ENCODE data around the gene EGFL7. TPM values are rescaled to one million over a fixed set of nuclear protein-coding genes. Genes with fewer than 3 reads are reported as not detected.
A peak's percentile ranks its signal among the peaks of the same experiment; 100 is the strongest.

The EGFL7 gene
- total and polyA plus RNA-seq, 11 donors, result 56.4 to 142 (median 94.5) TPM

- H3K4me3 ChIP-seq, result no peak overlapping the region
- intact Hi-C loops (cut with DNase I), result loop anchor here in 7 of 10 donors (1.0 to 10.0 kb wide), 6 partner anchors 78 to 137 kb away; partner anchors contain the start of gene NOTCH1 (in 3 of the 7)
- ATAC-seq, result peak; percentile 75 to 88 (median 83)
- H3K9me3 ChIP-seq, result no peaks in the 10 kb centered on the region
- TF ChIP-seq, protein P1, sequence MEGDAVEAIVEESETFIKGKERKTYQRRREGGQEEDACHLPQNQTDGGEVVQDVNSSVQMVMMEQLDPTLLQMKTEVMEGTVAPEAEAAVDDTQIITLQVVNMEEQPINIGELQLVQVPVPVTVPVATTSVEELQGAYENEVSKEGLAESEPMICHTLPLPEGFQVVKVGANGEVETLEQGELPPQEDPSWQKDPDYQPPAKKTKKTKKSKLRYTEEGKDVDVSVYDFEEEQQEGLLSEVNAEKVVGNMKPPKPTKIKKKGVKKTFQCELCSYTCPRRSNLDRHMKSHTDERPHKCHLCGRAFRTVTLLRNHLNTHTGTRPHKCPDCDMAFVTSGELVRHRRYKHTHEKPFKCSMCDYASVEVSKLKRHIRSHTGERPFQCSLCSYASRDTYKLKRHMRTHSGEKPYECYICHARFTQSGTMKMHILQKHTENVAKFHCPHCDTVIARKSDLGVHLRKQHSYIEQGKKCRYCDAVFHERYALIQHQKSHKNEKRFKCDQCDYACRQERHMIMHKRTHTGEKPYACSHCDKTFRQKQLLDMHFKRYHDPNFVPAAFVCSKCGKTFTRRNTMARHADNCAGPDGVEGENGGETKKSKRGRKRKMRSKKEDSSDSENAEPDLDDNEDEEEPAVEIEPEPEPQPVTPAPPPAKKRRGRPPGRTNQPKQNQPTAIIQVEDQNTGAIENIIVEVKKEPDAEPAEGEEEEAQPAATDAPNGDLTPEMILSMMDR (IDR thresholded peaks at IDR 0.05), result peak; percentile 30 to 81 (median 63)
- no peak for TF ChIP-seq POLR2A (IDR thresholded peaks at IDR 0.05)
- no peaks in the 10 kb centered on the region for H3K27me3 ChIP-seq
- peak overlapping the region in 11 of 12 donors; percentile 26 to 75 (median 54) for H3K27ac ChIP-seq
- H3K36me3 ChIP-seq, result no peaks in the 10 kb centered on the region
- peak; percentile 90 to 93 (median 91) for DNase-seq
- peaks cover 8 to 49% (median 36%) of the 10 kb centered on the region in 12 donors for H3K4me1 ChIP-seq
- WGBS, 4 donors, result 12 to 26% (median 20%) methylated on average over 15 to 19 of the region's 19 CpGs
Observed at GRCh38 chr9:136625101-136626065, 37.3 kb upstream of the EGFL7 start.

DNA sequence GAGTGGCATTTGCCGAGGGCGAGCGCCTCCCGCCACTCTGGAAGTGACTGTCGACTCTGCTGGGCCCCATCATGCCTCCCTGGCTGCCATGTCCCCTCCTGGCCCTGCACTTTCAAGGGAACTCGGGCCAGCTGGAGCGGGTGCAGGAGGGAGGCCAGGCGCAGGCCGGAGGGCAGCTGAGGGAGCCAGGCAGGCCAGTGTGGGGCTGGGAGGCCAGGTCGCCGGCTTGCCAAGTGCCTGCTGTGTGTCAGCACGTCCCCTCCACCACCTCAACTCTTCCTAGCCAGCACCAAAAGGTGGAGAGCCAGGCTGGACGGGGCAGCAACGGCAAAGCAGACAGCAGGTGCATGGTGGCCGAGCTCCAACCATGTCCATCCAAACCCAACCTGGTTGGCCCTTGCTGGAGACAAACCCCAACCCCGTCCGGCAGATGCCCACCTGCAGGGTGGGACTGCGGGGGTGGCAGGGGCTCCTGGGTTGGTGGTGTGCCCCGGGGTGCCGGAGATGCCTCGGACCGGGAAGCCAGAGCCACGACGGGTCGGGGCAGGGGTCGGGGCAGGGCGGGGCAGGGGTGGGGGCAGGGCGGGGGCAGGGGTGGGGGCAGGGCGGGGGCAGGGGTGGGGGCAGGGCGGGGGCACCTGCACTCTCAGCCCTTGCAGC, 36.5 kb upstream of the EGFL7 start:
- intact Hi-C loops (cut with DNase I), result loop anchor here in 6 of 10 donors (2.0 to 10.0 kb wide), 4 partner anchors 79 to 137 kb away; partner anchors contain the start of gene NOTCH1 (in 2 of the 6)
- WGBS, 4 donors, result 65 to 78% (median 74%) methylated on average over 10 to 30 of the region's 30 CpGs
- Histone ChIP-seq H3K9me3 (no peaks in the 10 kb centered on the region), H3K4me3 (no peak overlapping the region), H3K36me3 (no peaks in the 10 kb centered on the region), H3K27me3 (no peaks in the 10 kb centered on the region), H3K27ac (peak overlapping the region in 10 of 12 donors; percentile 26 to 75 (median 58)), H3K4me1 (peaks cover 8 to 54% (median 40%) of the 10 kb centered on the region in 12 donors)
- no peak for TF ChIP-seq POLR2A (IDR thresholded peaks at IDR 0.05)
- TF ChIP-seq, protein P1 (IDR thresholded peaks at IDR 0.05), result no peak
- ATAC-seq, result peak in 2 of 4 donors; percentile 4 to 25
- peak in 3 of 5 donors; percentile 20 to 71 (median 41) for DNase-seq

- Histone ChIP-seq H3K4me3 (no peak overlapping the region), H3K27ac (no peak overlapping the region), H3K27me3 (peaks cover 0 to 2% (median 0%) of the 10 kb centered on the region in 9 donors), H3K36me3 (no peaks in the 10 kb centered on the region), H3K9me3 (no peaks in the 10 kb centered on the region), H3K4me1 (peaks cover 8 to 59% (median 41%) of the 10 kb centered on the region in 12 donors)
- WGBS, 4 donors, result 71 to 77% (median 76%) methylated on average over 21 to 25 of the region's 25 CpGs
- intact Hi-C loops (cut with DNase I), result loop anchor here in 6 of 10 donors (2.0 to 10.0 kb wide), 4 partner anchors 80 to 138 kb away; partner anchors contain the start of gene NOTCH1 (in 2 of the 6)
- DNase-seq, result peak in 2 of 5 donors; percentile 6 to 44
- TF ChIP-seq POLR2A (IDR thresholded peaks at IDR 0.05), result no peak
- TF ChIP-seq, protein P1 (IDR thresholded peaks at IDR 0.05), result no peak
- ATAC-seq, result no peak
Observed at GRCh38 chr9:136626740-136627642, 35.7 kb upstream of the EGFL7 start.
